GM12878 (cell line): ENCODE results near the gene RSPH4A. TPM values are rescaled to one million over a fixed set of nuclear protein-coding genes. Genes with fewer than 3 reads are reported as not detected.

ENCODE experiments used
- ATAC-seq: fragments of 200-7000 bp; cut with Tn5 transposase; 3 replicates; pipeline ENCODE4 v1.9.1; 2020; ENCODE audit warnings: mild to moderate bottlenecking, moderate library complexity
- BruUV-seq: library from RNA; stranded (reverse); fragments of 400-500 nt; replicated peaks from 2 replicates; lab custom pipeline; 2021; lab: Mats Ljungman, UMichigan
- CTCF ChIA-PET: fragments of 300-600 bp; sonication (Branson Sonifier 250); formaldehyde crosslinking; extraction: SDS; loops from one replicate; lab custom pipeline; 2021; ENCODE audit warnings: inconsistent platforms; lab: Yijun Ruan, JAX
- POLR2A ChIA-PET: fragments of 350-600 bp; formaldehyde crosslinking; extraction: SDS; loops from one replicate; lab custom pipeline; 2021; ENCODE audit warnings: inconsistent platforms; lab: Charles Lee
- RAD21 ChIA-PET: fragments of 300-600 bp; sonication (Branson Sonifier 250); formaldehyde crosslinking; loops from one replicate; lab custom pipeline; 2023; ENCODE audit warnings: antibody characterized with exemption; ENCODE audit not compliant: unreplicated experiment; lab: Charles Lee
- SMC1A ChIA-PET: fragments of 300-600 bp; sonication (Branson Sonifier 250); formaldehyde crosslinking; loops from one replicate; lab custom pipeline; 2023; ENCODE audit not compliant: unreplicated experiment, uncharacterized antibody; lab: Charles Lee
- DNase-seq: peaks from one replicate; pipeline ENCODE4 v3.0.0-alpha.2; 2011; ENCODE audit warnings: low read depth, low spot score
- FAIRE-seq: peaks from 3 replicates; lab custom pipeline; 2011; peaks lifted over from hg19 to GRCh38; lab: Jason Lieb, UNC
- H2AFZ ChIP-seq: 2 replicates; pipeline ENCODE4 v1.6.0; 2011; ENCODE audit warnings: low read depth, low read length, control low read depth; ENCODE audit not compliant: control insufficient read depth
- H3K27ac ChIP-seq: 2 replicates; pipeline ENCODE4 v1.5.1; 2011; ENCODE audit warnings: control low read depth; ENCODE audit not compliant: control insufficient read depth, insufficient read depth
- H3K27me3 ChIP-seq, 2 experiments: replicated peaks in 1 of 2; 2 replicates each; pipeline versions ENCODE4 v1.6.0 to v1.6.1; 2011; ENCODE audit warnings: low read length in 1 of 2; ENCODE audit not compliant: control insufficient read depth in 2 of 2, insufficient read depth in 2 of 2
- H3K36me3 ChIP-seq, 2 experiments: 2 replicates each; pipeline ENCODE4 v1.5.1; 2011; ENCODE audit warnings: low read length in 1 of 2; ENCODE audit not compliant: control insufficient read depth in 2 of 2, insufficient read depth in 2 of 2
- H3K4me1 ChIP-seq: 2 replicates; pipeline ENCODE4 v1.6.1; 2011; ENCODE audit warnings: mild to moderate bottlenecking, low read length, moderate library complexity, mixed read lengths; ENCODE audit not compliant: control insufficient read depth, insufficient read depth
- H3K4me2 ChIP-seq: 2 replicates; pipeline ENCODE4 v1.6.0; 2011; ENCODE audit warnings: control low read depth; ENCODE audit not compliant: control insufficient read depth, insufficient read depth
- H3K4me3 ChIP-seq: fragments of 200-600 bp; sonication (generic); 2 replicates; pipeline ENCODE4 v1.5.1; 2016
- H3K79me2 ChIP-seq: 2 replicates; pipeline ENCODE4 v1.6.0; 2011; ENCODE audit warnings: low read length; ENCODE audit not compliant: control insufficient read depth, insufficient read depth
- H3K9ac ChIP-seq: 2 replicates; pipeline ENCODE4 v1.8.0; 2011; ENCODE audit warnings: low read length, control low read depth, mixed read lengths; ENCODE audit not compliant: control insufficient read depth, insufficient read depth
- H3K9me3 ChIP-seq: replicated peaks from 3 replicates; pipeline ENCODE4 v1.5.1; 2011; ENCODE audit warnings: mild to moderate bottlenecking, low read length; ENCODE audit not compliant: control insufficient read depth, insufficient read depth
- H4K20me1 ChIP-seq: 2 replicates; pipeline ENCODE4 v1.6.0; 2011; ENCODE audit not compliant: control insufficient read depth, insufficient read depth
- ATF3 ChIP-seq: IDR thresholded peaks from 2 replicates; pipeline ENCODE4 v1.6.1; 2011; ENCODE audit warnings: low read depth, mild to moderate bottlenecking, low read length, moderate library complexity, borderline replicate concordance; ENCODE audit errors: extremely low read depth
- CBFB ChIP-seq: IDR thresholded peaks from 2 replicates; pipeline ENCODE4 v1.6.1; 2016; ENCODE audit warnings: antibody characterized with exemption, low read depth
- IKZF2 ChIP-seq, 2 experiments: fragments of 450-650 bp; IDR thresholded peaks; 2 replicates each; pipeline ENCODE4 v1.6.1; 2017; ENCODE audit warnings: mild to moderate bottlenecking in 2 of 2, moderate library complexity in 2 of 2
- USF1 ChIP-seq: IDR thresholded peaks from 2 replicates; pipeline ENCODE4 v1.6.1; 2011; ENCODE audit warnings: borderline replicate concordance, low read depth, mild to moderate bottlenecking, moderate library complexity, mixed read lengths, low read length; ENCODE audit not compliant: insufficient read depth; ENCODE audit errors: extremely low read length
- WGBS: methylation state at CpG from one replicate; pipeline ENCODE4 v1.1.6; 2016; ENCODE audit warnings: low lambda C conversion rate; ENCODE audit not compliant: insufficient replicate concordance, insufficient coverage; ENCODE audit errors: missing lambda C conversion rate; 5-methylcytosine and 5-hydroxymethylcytosine counted together
- in situ Hi-C: fragments of 300-500 bp; cut with MboI; formaldehyde crosslinking; loops from 9 replicates; pipeline ENCODE4 v1.14.3; 2018; ENCODE audit warnings: mixed read lengths
- intact Hi-C: fragments of 100-400 bp; cut with micrococcal nuclease; formaldehyde crosslinking; loops from one replicate; pipeline ENCODE4 v1.14.2; 2022; ENCODE audit not compliant: unreplicated experiment
- polyA plus RNA-seq, 11 experiments: library from polyadenylated mRNA; depleted of rRNA in 4 of 11; unstranded in 6 of 11; stranded (reverse) in 5 of 11; fragments of >200 nt; fragmentation: Nextera tagmentation in 4 of 11; fragmentation: Illumina TruSeq in 1 of 11; extraction: Ambion mirVana in 4 of 11; extraction: Trizol in 1 of 11; gene quantifications; 1 replicate in 1 of 11; 2 replicates in 10 of 11; pipeline versions ENCODE4 v1.2.1 to v1.2.3, GENCODE V29; 2011 to 2016; ENCODE audit warnings: inconsistent platforms in 2 of 11, missing spikeins in 2 of 11, low read depth in 1 of 11
- total RNA-seq, 4 experiments: library from RNA; depleted of rRNA in 3 of 4; stranded (reverse); fragments of >200 nt in 3 of 4; fragmentation: Illumina TruSeq in 1 of 4; extraction: Trizol in 1 of 4; gene quantifications; 2 replicates each; pipeline versions ENCODE4 v1.2.1 to v1.2.3, GENCODE V29; 2013 to 2021
- TF ChIP-seq, protein P1 (sequence below): fragments of 150-350 bp; IDR thresholded peaks from 2 replicates; pipeline ENCODE4 v1.6.1; 2016; ENCODE audit warnings: low read depth, low read length

The RSPH4A gene
- total and polyA plus RNA-seq, 10 of the 15 experiments (the other 5 are each of a cell fraction or from before 2014, with no cell fraction given), result 0.07 to 0.28 (median 0.21) TPM; not detected in 1

DNA sequence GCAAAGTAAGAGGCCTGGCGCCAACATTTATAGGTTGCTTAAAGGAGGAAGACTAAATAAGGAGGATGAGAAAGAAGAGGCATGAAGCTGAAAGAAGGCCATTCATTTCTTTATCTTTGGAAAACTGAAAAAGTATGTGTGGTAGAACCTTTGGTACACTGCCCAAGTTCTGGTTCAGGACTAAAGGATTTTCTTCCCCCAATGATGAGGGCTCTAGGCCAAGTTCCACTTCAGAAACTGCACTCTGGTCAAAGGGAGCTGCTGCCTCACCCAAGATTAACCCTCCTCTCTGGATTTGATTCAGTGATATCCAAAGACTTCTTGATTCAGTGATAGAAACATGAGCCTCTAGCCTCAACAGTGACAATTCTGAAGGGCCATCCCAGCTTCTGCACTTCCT, 59.7 kb downstream of the RSPH4A start:
- Histone ChIP-seq H3K79me2 (no peaks in the 10 kb centered on the region), H2AFZ (no peak overlapping the region), H3K4me3 (no peak overlapping the region), H4K20me1 (no peaks in the 10 kb centered on the region; the same call in 1 of the 2 replicates), H3K27me3 (peaks cover 0 to 2% of the 10 kb centered on the region in 2 experiments; a peak in 1 of 4 replicates), H3K4me1 (no peaks in the 10 kb centered on the region), H3K9me3 (no peaks in the 10 kb centered on the region), H3K36me3 (no peaks in the 10 kb centered on the region), H3K27ac (no peak overlapping the region), H3K9ac (no peak overlapping the region), H3K4me2 (no peak overlapping the region)
- DNase-seq, result no peak
- ATAC-seq, result no peak
- 100% methylated on average over 1 of the region's 1 CpG for WGBS
- BruUV-seq, result no TSS peak
- no peak for FAIRE-seq
- ChIA-PET CTCF (no interaction called here), RAD21 (no interaction called here), SMC1A (no interaction called here), POLR2A (no interaction called here)
- in situ Hi-C loops, result no loop called here
- TF ChIP-seq USF1 (no peak), ATF3 (no peak), CBFB (no peak), IKZF2 (IDR thresholded peaks at IDR 0.05) (no peak)
- TF ChIP-seq, protein P1, sequence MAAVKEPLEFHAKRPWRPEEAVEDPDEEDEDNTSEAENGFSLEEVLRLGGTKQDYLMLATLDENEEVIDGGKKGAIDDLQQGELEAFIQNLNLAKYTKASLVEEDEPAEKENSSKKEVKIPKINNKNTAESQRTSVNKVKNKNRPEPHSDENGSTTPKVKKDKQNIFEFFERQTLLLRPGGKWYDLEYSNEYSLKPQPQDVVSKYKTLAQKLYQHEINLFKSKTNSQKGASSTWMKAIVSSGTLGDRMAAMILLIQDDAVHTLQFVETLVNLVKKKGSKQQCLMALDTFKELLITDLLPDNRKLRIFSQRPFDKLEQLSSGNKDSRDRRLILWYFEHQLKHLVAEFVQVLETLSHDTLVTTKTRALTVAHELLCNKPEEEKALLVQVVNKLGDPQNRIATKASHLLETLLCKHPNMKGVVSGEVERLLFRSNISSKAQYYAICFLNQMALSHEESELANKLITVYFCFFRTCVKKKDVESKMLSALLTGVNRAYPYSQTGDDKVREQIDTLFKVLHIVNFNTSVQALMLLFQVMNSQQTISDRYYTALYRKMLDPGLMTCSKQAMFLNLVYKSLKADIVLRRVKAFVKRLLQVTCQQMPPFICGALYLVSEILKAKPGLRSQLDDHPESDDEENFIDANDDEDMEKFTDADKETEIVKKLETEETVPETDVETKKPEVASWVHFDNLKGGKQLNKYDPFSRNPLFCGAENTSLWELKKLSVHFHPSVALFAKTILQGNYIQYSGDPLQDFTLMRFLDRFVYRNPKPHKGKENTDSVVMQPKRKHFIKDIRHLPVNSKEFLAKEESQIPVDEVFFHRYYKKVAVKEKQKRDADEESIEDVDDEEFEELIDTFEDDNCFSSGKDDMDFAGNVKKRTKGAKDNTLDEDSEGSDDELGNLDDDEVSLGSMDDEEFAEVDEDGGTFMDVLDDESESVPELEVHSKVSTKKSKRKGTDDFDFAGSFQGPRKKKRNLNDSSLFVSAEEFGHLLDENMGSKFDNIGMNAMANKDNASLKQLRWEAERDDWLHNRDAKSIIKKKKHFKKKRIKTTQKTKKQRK, result no peak
- intact Hi-C loops, result no loop called here
